GM12891 (cell line): ENCODE measurements around the gene HNRNPK.

Experiments used
- DNase-seq: peaks from one replicate; pipeline ENCODE4 v3.0.0; 2011; ENCODE audit warnings: low spot score; ENCODE audit not compliant: insufficient read length
- FAIRE-seq: peaks from 2 replicates; lab custom pipeline; 2011; peaks lifted over from hg19 to GRCh38; lab: Jason Lieb, UNC
- PAX5 ChIP-seq: IDR thresholded peaks from 2 replicates; pipeline ENCODE4 v1.6.1; 2011; ENCODE audit warnings: low read length, moderate library complexity, mild to moderate bottlenecking; ENCODE audit not compliant: insufficient read depth, severe bottlenecking
- POLR2A ChIP-seq: IDR thresholded peaks from 2 replicates; pipeline ENCODE4 v1.6.1; 2011; ENCODE audit warnings: low read depth, low read length, control low read depth
- POLR2AphosphoS5 ChIP-seq: IDR thresholded peaks from 2 replicates; pipeline ENCODE4 v1.6.1; 2011; ENCODE audit warnings: low read depth, low read length, control low read depth
- POU2F2 ChIP-seq: IDR thresholded peaks from 2 replicates; pipeline ENCODE4 v1.6.1; 2011; ENCODE audit warnings: low read depth, mild to moderate bottlenecking, control low read depth, low read length, moderate library complexity
- SPI1 ChIP-seq: IDR thresholded peaks from 2 replicates; pipeline ENCODE4 v1.6.1; 2011; ENCODE audit warnings: low read depth, low read length, control low read depth
- TAF1 ChIP-seq: IDR thresholded peaks from 2 replicates; pipeline ENCODE4 v1.6.1; 2011; ENCODE audit warnings: low read depth, low read length, control low read depth

The HNRNPK gene

DNA sequence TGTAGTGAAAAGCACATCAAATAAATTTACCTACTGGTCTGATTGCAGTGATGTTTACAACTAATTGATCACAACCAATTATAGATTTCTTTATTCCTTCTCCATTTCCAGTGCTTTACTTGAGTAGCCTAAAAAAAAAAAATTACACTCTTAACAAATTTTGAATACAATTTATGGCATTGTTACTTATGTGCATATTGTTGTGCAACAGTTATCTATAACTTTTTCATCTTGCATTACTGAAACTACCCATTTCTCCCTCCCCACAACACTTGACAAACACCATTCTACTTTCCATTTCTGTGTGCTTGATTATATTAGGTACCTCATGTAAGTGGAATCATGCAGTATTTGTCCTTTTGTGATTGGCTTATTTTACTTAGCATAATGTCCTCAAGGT, 12.9 kb upstream of the HNRNPK start:
- no peak for FAIRE-seq
- no peak for TF ChIP-seq POLR2A
- no peak for TF ChIP-seq SPI1
- no peak for TF ChIP-seq TAF1
- no peak for TF ChIP-seq PAX5
- no peak for TF ChIP-seq POU2F2
- TF ChIP-seq POLR2AphosphoS5 = no peak

DNA sequence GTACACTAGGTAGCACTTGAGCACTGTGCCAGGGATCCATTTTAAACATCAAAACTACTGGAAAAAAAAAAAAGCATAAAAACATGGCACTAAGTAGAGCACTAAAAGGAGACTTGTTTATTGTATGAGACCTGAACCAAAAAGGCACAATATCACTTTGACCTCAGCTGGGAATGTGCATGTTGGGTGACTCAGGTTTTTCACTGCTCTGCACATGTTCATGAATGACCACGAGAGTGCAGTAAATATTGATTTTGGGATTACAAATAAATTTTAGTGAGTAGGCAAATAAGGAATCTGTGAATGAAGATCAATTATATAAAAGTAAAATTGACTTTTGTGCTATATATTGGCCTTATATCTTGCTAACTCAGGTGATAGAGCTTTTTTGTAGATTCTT, 12.4 kb upstream of the HNRNPK start:
- DNase-seq = no peak
- TF ChIP-seq PAX5 (no peak), TAF1 (no peak), POLR2AphosphoS5 (no peak), POLR2A (no peak), POU2F2 (no peak)

More for the DNA sequence above, 12.9 kb upstream of the HNRNPK start:
- DNase-seq = no peak

DNA sequence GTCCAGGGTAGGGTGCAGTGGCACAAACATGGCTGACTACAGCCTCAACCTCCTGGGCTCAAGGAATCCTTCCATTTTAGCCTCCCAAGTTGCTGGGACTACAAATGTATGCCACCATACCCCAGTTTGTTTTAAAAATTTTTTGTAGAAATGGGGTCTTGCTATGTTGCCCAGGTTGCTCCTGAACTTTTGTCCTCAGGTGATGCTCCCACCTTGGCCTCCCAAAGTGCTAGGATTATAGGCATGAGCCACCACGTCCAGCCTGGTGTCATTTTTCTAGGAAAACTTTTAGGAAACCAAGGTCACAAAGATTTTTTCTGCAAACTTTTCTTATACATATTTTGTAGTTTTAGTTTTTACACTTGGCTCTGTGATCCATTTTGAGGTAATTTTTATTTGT, 11.3 kb upstream of the HNRNPK start:
- DNase-seq = no peak
- no peak for FAIRE-seq

More for the DNA sequence above, 12.4 kb upstream of the HNRNPK start:
- FAIRE-seq = no peak

DNA sequence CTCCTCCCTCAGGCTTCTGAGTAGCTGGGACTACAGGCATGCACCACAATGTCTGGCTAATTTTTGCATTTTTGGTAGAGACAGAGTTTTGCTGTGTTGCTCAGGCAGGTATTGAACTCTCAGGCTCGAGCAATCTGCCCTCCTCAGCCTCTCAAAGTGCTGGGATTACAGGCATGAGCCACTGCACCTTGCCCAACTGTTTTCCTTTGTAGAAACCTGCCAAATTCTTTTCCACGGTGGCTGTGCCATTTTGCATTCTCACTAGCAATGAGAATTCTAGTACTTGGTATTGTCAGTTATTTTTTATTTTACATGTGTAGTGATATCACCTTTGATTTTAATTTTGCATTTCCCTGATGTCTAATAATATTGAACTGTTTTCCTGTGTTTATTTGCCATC, 8.4 kb upstream of the HNRNPK start:
- DNase-seq (no peak), FAIRE-seq (no peak)
- TF ChIP-seq POLR2AphosphoS5 = no peak
- TF ChIP-seq POU2F2 = no peak
- TF ChIP-seq TAF1 = no peak
- no peak for TF ChIP-seq SPI1
- no peak for TF ChIP-seq POLR2A
- no peak for TF ChIP-seq PAX5

More for the DNA sequence above, 11.3 kb upstream of the HNRNPK start:
- TF ChIP-seq TAF1 = no peak
- TF ChIP-seq POLR2AphosphoS5 = no peak
- TF ChIP-seq PAX5 = no peak
- no peak for TF ChIP-seq SPI1
- no peak for TF ChIP-seq POLR2A
- TF ChIP-seq POU2F2 = no peak

DNA sequence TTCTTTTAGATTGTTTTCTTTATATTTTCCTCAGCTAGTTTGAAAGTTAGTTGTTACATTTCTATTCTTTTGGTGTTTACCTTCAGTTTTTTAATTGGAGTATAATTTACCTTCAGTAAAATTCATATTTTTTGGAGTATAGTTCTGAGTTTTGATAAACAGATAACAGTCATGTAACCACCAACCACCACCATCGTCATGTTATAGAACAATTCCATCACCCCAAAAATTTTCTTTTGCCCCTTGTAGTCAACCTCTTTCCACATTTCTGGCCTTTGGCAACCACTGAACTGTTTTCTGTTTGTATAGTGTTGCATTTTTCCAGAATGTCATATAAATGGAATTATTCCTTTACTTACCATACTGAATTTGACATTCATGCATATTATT, 7.4 kb upstream of the HNRNPK start:
- TF ChIP-seq SPI1 (no peak), POLR2AphosphoS5 (no peak), POLR2A (no peak), POU2F2 (no peak), PAX5 (no peak), TAF1 (no peak)
- no peak for DNase-seq
- FAIRE-seq = no peak

DNA sequence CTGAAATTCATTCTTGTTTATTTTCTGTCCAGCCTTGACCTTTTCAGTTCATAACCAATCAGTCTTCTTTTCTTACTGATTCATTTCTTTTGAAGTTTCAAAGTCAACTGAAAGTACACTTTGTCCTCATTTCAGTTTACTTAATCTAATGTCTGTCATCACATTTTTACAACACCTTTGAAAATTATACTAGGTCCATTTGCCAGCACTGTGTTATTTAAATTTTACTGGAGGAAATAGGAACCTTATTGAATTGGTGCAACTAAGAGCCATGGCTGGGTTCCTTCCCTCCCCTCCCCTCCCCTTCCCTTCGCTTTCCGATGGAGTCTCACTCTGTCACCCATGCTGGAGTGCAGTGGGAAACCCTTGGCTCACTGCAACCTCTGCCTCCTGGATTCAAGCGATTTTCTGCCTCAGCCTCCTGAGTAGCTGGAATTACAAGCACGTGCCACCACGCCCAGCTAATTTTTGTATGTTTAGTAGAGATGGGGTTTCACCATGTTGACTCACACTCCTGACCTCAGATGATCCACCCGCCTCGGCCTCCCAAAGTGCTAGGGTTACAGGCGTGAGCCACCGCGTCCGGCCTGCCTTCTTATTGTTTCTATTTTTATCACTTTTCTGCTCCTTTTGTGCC, 6.9 kb upstream of the HNRNPK start:
- DNase-seq = no peak
- TF ChIP-seq TAF1 (no peak), PAX5 (no peak), SPI1 (no peak), POU2F2 (no peak), POLR2AphosphoS5 (no peak), POLR2A (no peak)
- FAIRE-seq = no peak

DNA sequence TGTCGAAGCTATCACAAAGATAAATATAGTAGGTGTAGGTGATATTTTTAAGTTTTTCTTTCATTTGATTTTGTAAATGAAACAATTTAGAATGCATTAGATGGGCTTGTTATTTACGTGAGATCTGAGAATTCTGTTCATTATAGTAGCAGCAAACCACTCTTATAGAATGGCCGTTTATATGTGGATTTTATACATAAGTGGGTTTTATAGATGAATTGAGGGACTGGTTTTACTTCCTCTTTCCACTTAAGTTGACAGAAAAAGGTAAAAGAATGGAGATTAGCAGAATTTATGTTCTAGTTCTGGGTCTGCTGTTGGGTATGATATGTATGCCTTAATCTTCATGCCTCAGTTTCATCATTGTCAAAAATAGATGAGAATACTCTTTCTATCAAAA, 6.2 kb upstream of the HNRNPK start:
- DNase-seq (no peak), FAIRE-seq (no peak)
- no peak for TF ChIP-seq POLR2AphosphoS5
- no peak for TF ChIP-seq SPI1
- no peak for TF ChIP-seq POU2F2
- no peak for TF ChIP-seq PAX5
- TF ChIP-seq TAF1 = no peak
- no peak for TF ChIP-seq POLR2A

DNA sequence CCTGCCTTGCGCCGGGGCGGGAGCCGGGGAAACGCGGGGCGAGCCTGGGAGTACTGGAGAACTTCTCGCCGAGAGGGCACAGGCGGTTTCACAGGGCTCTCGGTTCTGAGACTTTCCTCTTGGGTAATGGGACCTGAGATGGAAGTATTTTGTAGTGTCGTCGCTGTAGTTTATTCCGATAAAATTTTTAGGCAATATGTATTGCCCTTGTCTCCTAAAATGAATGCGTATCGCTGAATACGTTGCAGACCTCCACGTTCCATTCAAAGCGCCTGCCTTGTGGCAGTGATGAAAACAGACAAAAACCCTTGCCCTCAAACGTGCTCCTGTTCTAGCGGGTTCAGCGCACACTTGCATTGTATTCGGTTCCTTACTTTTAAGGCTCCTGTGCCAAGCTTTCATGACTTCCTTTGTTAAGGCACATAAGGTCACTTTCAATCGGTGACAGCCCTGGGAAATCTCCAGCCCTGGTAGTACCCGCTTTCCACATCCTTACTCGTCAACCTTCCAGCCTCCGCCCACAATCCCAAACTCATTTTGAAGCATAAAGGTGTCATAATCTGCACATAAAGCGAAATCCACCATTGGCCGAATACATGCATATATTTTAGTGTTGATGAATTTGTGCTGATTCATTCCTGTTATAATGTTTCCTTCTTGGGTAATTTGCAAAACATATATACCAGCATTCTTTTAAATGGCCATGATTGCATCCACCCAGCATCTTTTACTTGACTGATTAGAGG, 1.3 kb upstream of the HNRNPK start:
- peak; percentile 64 for FAIRE-seq
- TF ChIP-seq POLR2A (no peak), TAF1 (peak; percentile 44; the same call in 1 of the 2 replicates), PAX5 (no peak), POU2F2 (no peak), SPI1 (no peak)
- no peak for DNase-seq

DNA sequence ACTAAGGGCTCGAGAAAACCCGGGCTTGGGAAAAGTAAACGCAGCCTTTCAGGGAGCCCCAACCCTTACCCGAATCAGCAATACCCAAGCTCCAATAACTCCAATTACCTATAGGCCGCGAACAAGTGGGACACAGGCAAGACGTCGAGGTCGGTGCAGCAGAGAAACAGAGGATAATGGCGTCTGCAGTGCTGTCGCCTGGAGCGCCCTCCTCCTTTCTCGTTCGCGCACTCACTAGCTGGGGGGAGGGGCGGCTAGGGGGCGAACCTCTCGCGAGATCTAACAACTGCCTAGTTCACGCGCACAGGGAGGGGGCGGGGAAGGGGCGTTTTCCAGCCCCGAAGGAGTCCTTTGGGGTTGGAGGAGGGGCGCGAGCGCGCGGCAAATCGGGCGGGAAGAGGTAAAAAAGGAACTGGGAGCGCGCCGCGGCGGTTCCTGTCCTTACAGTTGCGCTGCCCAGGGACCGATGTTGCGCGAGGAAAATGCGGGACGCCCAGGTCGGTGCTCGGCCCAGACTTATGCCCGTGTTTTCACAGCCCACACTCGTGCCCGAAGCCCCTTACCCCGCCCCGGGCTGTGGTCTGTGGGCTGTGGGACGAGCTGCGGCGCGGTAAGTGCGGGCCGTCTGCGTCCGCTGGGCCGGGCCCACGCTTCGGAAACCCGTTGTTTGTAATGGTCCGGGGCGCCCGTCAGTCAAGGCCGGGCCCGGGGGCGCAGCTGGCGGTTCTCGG, 545 bp upstream of the HNRNPK start, which contains the start of gene RMI1:
RMI1 (plus strand) TSS at position 411 of the 731 bp plus-strand sequence. CDS start 20,182 bp downstream, outside the sequence.
- FAIRE-seq (peak; percentile 94), DNase-seq (peak; percentile 79)
- TF ChIP-seq PAX5 (no peak), POLR2A (peak; percentile 89), TAF1 (peak; percentile 98), POU2F2 (0 out of 2 replicates have a peak, but pooled peaks have one; percentile 42), SPI1 (peak; percentile 92), POLR2AphosphoS5 (peak; percentile 93)
